WTC11 (cell line): ENCODE measurements around the gene SPO11. TPM values are rescaled to one million over a fixed set of nuclear protein-coding genes. Genes with fewer than 3 reads are reported as not detected.
A peak's percentile ranks its signal among the peaks of the same experiment; 100 is the strongest.

Experiments used
- ATAC-seq: fragments of 200-7000 bp; cut with Tn5 transposase; 2 replicates; pipeline ENCODE4 v1.10.0; 2021; ENCODE audit warnings: mild to moderate bottlenecking, moderate library complexity
- CTCF ChIA-PET: fragments of 300-600 bp; sonication (Branson Sonifier 250); formaldehyde crosslinking; loops from one replicate; lab custom pipeline; 2021; ENCODE audit warnings: antibody characterized with exemption; lab: Charles Lee
- POLR2A ChIA-PET: fragments of 350-600 bp; sonication (Branson Sonifier 250); formaldehyde crosslinking; loops from one replicate; lab custom pipeline; 2021; ENCODE audit warnings: antibody characterized with exemption; lab: Charles Lee
- DNase-seq: peaks from one replicate; pipeline ENCODE4 v3.0.0; 2021; ENCODE audit warnings: low spot score
- H3K27ac Mint-ChIP-seq: 2 replicates; pipeline ENCODE4 v1.8.0; 2021; ENCODE audit warnings: mixed read lengths
- H3K27me3 Mint-ChIP-seq: 2 replicates; pipeline ENCODE4 v1.8.0; 2021; ENCODE audit warnings: low read depth, mild to moderate bottlenecking, moderate library complexity, mixed read lengths
- H3K36me3 Mint-ChIP-seq: 2 replicates; pipeline ENCODE4 v1.8.0; 2021; ENCODE audit warnings: mixed read lengths
- H3K4me1 Mint-ChIP-seq: 2 replicates; pipeline ENCODE4 v1.8.0; 2022; ENCODE audit warnings: mixed read lengths
- H3K4me3 Mint-ChIP-seq: 2 replicates; pipeline ENCODE4 v1.8.0; 2021; ENCODE audit warnings: mild to moderate bottlenecking, moderate library complexity, mixed read lengths
- H3K9me3 Mint-ChIP-seq: 2 replicates; pipeline ENCODE4 v1.8.0; 2021; ENCODE audit warnings: mixed read lengths
- CBFB ChIP-seq: sonication (generic); formaldehyde crosslinking; IDR thresholded peaks from 2 replicates; pipeline ENCODE4 v1.8.1; 2022; ENCODE audit warnings: mild to moderate bottlenecking, low read depth, missing genetic modification reagents
- CREB1 ChIP-seq: sonication (generic); formaldehyde crosslinking; IDR thresholded peaks from 2 replicates; pipeline ENCODE4 v1.8.0; 2023; ENCODE audit warnings: mild to moderate bottlenecking, missing genetic modification reagents
- CREM ChIP-seq: sonication (generic); formaldehyde crosslinking; IDR thresholded peaks from 2 replicates; pipeline ENCODE4 v1.8.1; 2022; ENCODE audit warnings: mild to moderate bottlenecking, missing genetic modification reagents, moderate library complexity
- FOXK1 ChIP-seq: sonication (generic); formaldehyde crosslinking; IDR thresholded peaks from 2 replicates; pipeline ENCODE4 v1.8.0; 2022; ENCODE audit warnings: mild to moderate bottlenecking, moderate library complexity, missing genetic modification reagents
- FOXP4 ChIP-seq: sonication (generic); formaldehyde crosslinking; IDR thresholded peaks from 2 replicates; pipeline ENCODE4 v1.8.0; 2022; ENCODE audit warnings: mild to moderate bottlenecking, missing genetic modification reagents
- GTF2I ChIP-seq: fragments of 250-450 bp; sonication (Bioruptor Pico); conservative IDR thresholded peaks from 2 replicates; pipeline ENCODE4 v1.4.0; 2021; ENCODE audit warnings: mild to moderate bottlenecking
- KAT7 ChIP-seq: sonication (generic); formaldehyde crosslinking; IDR thresholded peaks from 2 replicates; pipeline ENCODE4 v1.8.1; 2023; ENCODE audit warnings: missing genetic modification reagents, mild to moderate bottlenecking, borderline replicate concordance
- MYBL2 ChIP-seq: sonication (generic); formaldehyde crosslinking; IDR thresholded peaks from 2 replicates; pipeline ENCODE4 v1.8.1; 2023; ENCODE audit warnings: mild to moderate bottlenecking, moderate library complexity, missing genetic modification reagents
- NFATC4 ChIP-seq: fragments of 250-450 bp; sonication (Bioruptor Pico); IDR thresholded peaks from 2 replicates; pipeline ENCODE4 v1.9.0; 2021; ENCODE audit warnings: mild to moderate bottlenecking
- SMAD3 ChIP-seq: sonication (generic); formaldehyde crosslinking; IDR thresholded peaks from 2 replicates; pipeline ENCODE4 v1.8.0; 2022; ENCODE audit warnings: missing genetic modification reagents, mild to moderate bottlenecking, borderline replicate concordance
- SMAD4 ChIP-seq: sonication (generic); formaldehyde crosslinking; IDR thresholded peaks from 2 replicates; pipeline ENCODE4 v1.8.0; 2022; ENCODE audit warnings: mild to moderate bottlenecking, missing genetic modification reagents
- TCF7 ChIP-seq: sonication (generic); formaldehyde crosslinking; IDR thresholded peaks from 2 replicates; pipeline ENCODE4 v1.8.0; 2022; ENCODE audit warnings: mild to moderate bottlenecking, low read depth, missing genetic modification reagents, moderate library complexity
- TP53 ChIP-seq: sonication (generic); formaldehyde crosslinking; IDR thresholded peaks from 2 replicates; pipeline ENCODE4 v1.8.1; 2023; ENCODE audit warnings: mild to moderate bottlenecking, missing genetic modification reagents
- ZBTB21 ChIP-seq: sonication (generic); formaldehyde crosslinking; IDR thresholded peaks from 2 replicates; pipeline ENCODE4 v1.8.1; 2023; ENCODE audit warnings: mild to moderate bottlenecking, missing genetic modification reagents, borderline replicate concordance
- ZBTB43 ChIP-seq: sonication (generic); formaldehyde crosslinking; IDR thresholded peaks from 2 replicates; pipeline ENCODE4 v1.8.1; 2023; ENCODE audit warnings: mild to moderate bottlenecking, missing genetic modification reagents
- ZNF232 ChIP-seq: sonication (generic); formaldehyde crosslinking; IDR thresholded peaks from 2 replicates; pipeline ENCODE4 v1.8.0; 2022; ENCODE audit warnings: mild to moderate bottlenecking, missing genetic modification reagents
- total RNA-seq: library from RNA; stranded (reverse); gene quantifications from 3 replicates; pipeline ENCODE4 v1.2.3, GENCODE V29; 2021
- TF ChIP-seq, protein P1 (sequence below): sonication (generic); formaldehyde crosslinking; conservative IDR thresholded peaks from 2 replicates; pipeline ENCODE4 v1.8.1; 2022; ENCODE audit warnings: mild to moderate bottlenecking, missing genetic modification reagents
- TF ChIP-seq, protein P2 (sequence below): sonication (generic); formaldehyde crosslinking; IDR thresholded peaks from 2 replicates; pipeline ENCODE4 v1.8.1; 2023; ENCODE audit warnings: mild to moderate bottlenecking, missing genetic modification reagents
- TF ChIP-seq, protein P3 (sequence below): sonication (generic); formaldehyde crosslinking; IDR thresholded peaks from 2 replicates; pipeline ENCODE4 v1.8.1; 2022; ENCODE audit warnings: low read depth, mild to moderate bottlenecking, moderate library complexity, missing genetic modification reagents, borderline replicate concordance
- TF ChIP-seq, protein P4 (sequence below): sonication (generic); formaldehyde crosslinking; IDR thresholded peaks from 2 replicates; pipeline ENCODE4 v1.8.0; 2022; ENCODE audit warnings: mild to moderate bottlenecking, missing genetic modification reagents
- TF ChIP-seq, protein P5 (sequence below): sonication (generic); formaldehyde crosslinking; IDR thresholded peaks from 2 replicates; pipeline ENCODE4 v1.8.0; 2023; ENCODE audit warnings: missing genetic modification reagents, mild to moderate bottlenecking, borderline replicate concordance

The SPO11 gene
- total RNA-seq, 1 experiment from 2014 or later = not detected

GRCh38 chr20:57374343-57374930 lies 44.8 kb downstream of the SPO11 start (continued):
- TF ChIP-seq ZBTB43 (CRISPR knock-in tag) (no peak), CBFB (CRISPR knock-in tag) (no peak), SMAD4 (CRISPR knock-in tag) (no peak), KAT7 (no peak), TCF7 (CRISPR knock-in tag) (no peak), ZBTB21 (CRISPR knock-in tag) (no peak)
- TF ChIP-seq, protein P1, sequence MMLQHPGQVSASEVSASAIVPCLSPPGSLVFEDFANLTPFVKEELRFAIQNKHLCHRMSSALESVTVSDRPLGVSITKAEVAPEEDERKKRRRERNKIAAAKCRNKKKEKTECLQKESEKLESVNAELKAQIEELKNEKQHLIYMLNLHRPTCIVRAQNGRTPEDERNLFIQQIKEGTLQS (CRISPR knock-in tag) = no peak
- TF ChIP-seq, all 79 proteins: peak for 0

- Mint-ChIP-seq H3K9me3 (no peaks in the 10 kb centered on the region), H3K4me1 (peaks cover 12% of the 10 kb centered on the region)
- CTCF ChIA-PET = no interaction called here
- no peak for TF ChIP-seq GTF2I
- no peak for TF ChIP-seq TP53 (CRISPR knock-in tag)
- no peak for TF ChIP-seq MYBL2
- TF ChIP-seq, protein P2, sequence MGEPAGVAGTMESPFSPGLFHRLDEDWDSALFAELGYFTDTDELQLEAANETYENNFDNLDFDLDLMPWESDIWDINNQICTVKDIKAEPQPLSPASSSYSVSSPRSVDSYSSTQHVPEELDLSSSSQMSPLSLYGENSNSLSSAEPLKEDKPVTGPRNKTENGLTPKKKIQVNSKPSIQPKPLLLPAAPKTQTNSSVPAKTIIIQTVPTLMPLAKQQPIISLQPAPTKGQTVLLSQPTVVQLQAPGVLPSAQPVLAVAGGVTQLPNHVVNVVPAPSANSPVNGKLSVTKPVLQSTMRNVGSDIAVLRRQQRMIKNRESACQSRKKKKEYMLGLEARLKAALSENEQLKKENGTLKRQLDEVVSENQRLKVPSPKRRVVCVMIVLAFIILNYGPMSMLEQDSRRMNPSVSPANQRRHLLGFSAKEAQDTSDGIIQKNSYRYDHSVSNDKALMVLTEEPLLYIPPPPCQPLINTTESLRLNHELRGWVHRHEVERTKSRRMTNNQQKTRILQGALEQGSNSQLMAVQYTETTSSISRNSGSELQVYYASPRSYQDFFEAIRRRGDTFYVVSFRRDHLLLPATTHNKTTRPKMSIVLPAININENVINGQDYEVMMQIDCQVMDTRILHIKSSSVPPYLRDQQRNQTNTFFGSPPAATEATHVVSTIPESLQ = no peak
- TF ChIP-seq, protein P3, sequence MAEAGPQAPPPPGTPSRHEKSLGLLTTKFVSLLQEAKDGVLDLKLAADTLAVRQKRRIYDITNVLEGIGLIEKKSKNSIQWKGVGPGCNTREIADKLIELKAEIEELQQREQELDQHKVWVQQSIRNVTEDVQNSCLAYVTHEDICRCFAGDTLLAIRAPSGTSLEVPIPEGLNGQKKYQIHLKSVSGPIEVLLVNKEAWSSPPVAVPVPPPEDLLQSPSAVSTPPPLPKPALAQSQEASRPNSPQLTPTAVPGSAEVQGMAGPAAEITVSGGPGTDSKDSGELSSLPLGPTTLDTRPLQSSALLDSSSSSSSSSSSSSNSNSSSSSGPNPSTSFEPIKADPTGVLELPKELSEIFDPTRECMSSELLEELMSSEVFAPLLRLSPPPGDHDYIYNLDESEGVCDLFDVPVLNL (CRISPR knock-in tag) = no peak
- no peak for TF ChIP-seq FOXK1 (CRISPR knock-in tag)
- TF ChIP-seq CREM (CRISPR knock-in tag) = no peak
- TF ChIP-seq, all 79 proteins: peak for 0
- ATAC-seq (no peak), DNase-seq (no peak)
- POLR2A ChIA-PET = no interaction called here
- Mint-ChIP-seq H3K27ac (peak overlapping the region; percentile 60), H3K4me3 (no peak overlapping the region), H3K36me3 (peaks cover 71% of the 10 kb centered on the region), H3K27me3 (no peaks in the 10 kb centered on the region)
These were observed 45.5 kb downstream of the SPO11 start for GRCh38 chr20:57374931-57375651.

GRCh38 chr20:57375652-57376230 lies 46.1 kb downstream of the SPO11 start:
- Mint-ChIP-seq H3K27me3 (no peaks in the 10 kb centered on the region), H3K36me3 (peaks cover 65% of the 10 kb centered on the region), H3K9me3 (no peaks in the 10 kb centered on the region), H3K27ac (peak overlapping the region; percentile 74), H3K4me3 (no peak overlapping the region), H3K4me1 (peaks cover 12% of the 10 kb centered on the region)
- POLR2A ChIA-PET = no interaction called here
- no peak for DNase-seq
- ATAC-seq = no peak
- CTCF ChIA-PET = no interaction called here
- no peak for TF ChIP-seq SMAD3 (CRISPR knock-in tag)
- no peak for TF ChIP-seq CREB1 (CRISPR knock-in tag)
- TF ChIP-seq NFATC4 (CRISPR knock-in tag) = no peak
- TF ChIP-seq, protein P4, sequence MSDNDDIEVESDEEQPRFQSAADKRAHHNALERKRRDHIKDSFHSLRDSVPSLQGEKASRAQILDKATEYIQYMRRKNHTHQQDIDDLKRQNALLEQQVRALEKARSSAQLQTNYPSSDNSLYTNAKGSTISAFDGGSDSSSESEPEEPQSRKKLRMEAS (CRISPR knock-in tag) = no peak
- no peak for TF ChIP-seq ZNF232 (CRISPR knock-in tag)
- TF ChIP-seq FOXP4 (CRISPR knock-in tag) = no peak
- TF ChIP-seq, protein P5, sequence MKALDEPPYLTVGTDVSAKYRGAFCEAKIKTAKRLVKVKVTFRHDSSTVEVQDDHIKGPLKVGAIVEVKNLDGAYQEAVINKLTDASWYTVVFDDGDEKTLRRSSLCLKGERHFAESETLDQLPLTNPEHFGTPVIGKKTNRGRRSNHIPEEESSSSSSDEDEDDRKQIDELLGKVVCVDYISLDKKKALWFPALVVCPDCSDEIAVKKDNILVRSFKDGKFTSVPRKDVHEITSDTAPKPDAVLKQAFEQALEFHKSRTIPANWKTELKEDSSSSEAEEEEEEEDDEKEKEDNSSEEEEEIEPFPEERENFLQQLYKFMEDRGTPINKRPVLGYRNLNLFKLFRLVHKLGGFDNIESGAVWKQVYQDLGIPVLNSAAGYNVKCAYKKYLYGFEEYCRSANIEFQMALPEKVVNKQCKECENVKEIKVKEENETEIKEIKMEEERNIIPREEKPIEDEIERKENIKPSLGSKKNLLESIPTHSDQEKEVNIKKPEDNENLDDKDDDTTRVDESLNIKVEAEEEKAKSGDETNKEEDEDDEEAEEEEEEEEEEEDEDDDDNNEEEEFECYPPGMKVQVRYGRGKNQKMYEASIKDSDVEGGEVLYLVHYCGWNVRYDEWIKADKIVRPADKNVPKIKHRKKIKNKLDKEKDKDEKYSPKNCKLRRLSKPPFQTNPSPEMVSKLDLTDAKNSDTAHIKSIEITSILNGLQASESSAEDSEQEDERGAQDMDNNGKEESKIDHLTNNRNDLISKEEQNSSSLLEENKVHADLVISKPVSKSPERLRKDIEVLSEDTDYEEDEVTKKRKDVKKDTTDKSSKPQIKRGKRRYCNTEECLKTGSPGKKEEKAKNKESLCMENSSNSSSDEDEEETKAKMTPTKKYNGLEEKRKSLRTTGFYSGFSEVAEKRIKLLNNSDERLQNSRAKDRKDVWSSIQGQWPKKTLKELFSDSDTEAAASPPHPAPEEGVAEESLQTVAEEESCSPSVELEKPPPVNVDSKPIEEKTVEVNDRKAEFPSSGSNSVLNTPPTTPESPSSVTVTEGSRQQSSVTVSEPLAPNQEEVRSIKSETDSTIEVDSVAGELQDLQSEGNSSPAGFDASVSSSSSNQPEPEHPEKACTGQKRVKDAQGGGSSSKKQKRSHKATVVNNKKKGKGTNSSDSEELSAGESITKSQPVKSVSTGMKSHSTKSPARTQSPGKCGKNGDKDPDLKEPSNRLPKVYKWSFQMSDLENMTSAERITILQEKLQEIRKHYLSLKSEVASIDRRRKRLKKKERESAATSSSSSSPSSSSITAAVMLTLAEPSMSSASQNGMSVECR (CRISPR knock-in tag) = no peak
